HepG2 (cell line): ENCODE measurements around the gene MCM8. TPM values are rescaled to one million over a fixed set of nuclear protein-coding genes. Genes with fewer than 3 reads are reported as not detected.

Experiments used
- ATAC-seq: fragments of 200-7000 bp; cut with Tn5 transposase; 3 replicates; pipeline ENCODE4 v1.9.1; 2020; ENCODE audit warnings: mild to moderate bottlenecking, moderate library complexity
- BruUV-seq: library from RNA; stranded (reverse); fragments of 400-500 nt; replicated peaks from 2 replicates; lab custom pipeline; 2021; lab: Mats Ljungman, UMichigan
- CTCF ChIA-PET: fragments of 300-600 bp; formaldehyde crosslinking; extraction: SDS; loops from one replicate; lab custom pipeline; 2021; ENCODE audit warnings: low total read pairs, inconsistent platforms, low intra/inter-chr PET ratio; lab: Yijun Ruan, JAX
- POLR2A ChIA-PET: fragments of 350-600 bp; sonication (Branson Sonifier 250); formaldehyde crosslinking; loops from one replicate; lab custom pipeline; 2020; ENCODE audit warnings: antibody characterized with exemption, inconsistent platforms; lab: Yijun Ruan, JAX
- DNase-seq: peaks from one replicate; pipeline ENCODE4 v3.0.0-alpha.2; 2015; ENCODE audit warnings: low spot score
- FAIRE-seq: peaks from 3 replicates; lab custom pipeline; 2011; peaks lifted over from hg19 to GRCh38; lab: Jason Lieb, UNC
- H2AFZ ChIP-seq: one replicate; pipeline ENCODE4 v1.6.1; 2011; ENCODE audit warnings: low read length, inconsistent platforms
- H3K27ac ChIP-seq: fragments of 300-600 bp; 3 replicates; pipeline ENCODE4 v1.8.0; 2011; ENCODE audit warnings: mixed run types, mild to moderate bottlenecking, mixed read lengths, low read length, inconsistent platforms; ENCODE audit not compliant: insufficient read depth; ENCODE audit errors: extremely low read length
- H3K27me3 ChIP-seq, 2 experiments: fragments of 200-600 bp in 1 of 2; 2 replicates in 1 of 2; 3 replicates in 1 of 2; pipeline versions ENCODE4 v1.6.0 to v1.8.0; 2011; ENCODE audit warnings: low read length in 2 of 2, mild to moderate bottlenecking in 2 of 2, moderate library complexity in 2 of 2, inconsistent platforms in 1 of 2; ENCODE audit not compliant: insufficient read depth in 2 of 2, control insufficient read depth in 1 of 2
- H3K36me3 ChIP-seq, 2 experiments: fragments of 200-600 bp in 1 of 2; replicated peaks in 1 of 2; 2 replicates in 1 of 2; 3 replicates in 1 of 2; pipeline versions ENCODE4 v1.5.1 to v1.8.0; 2011; ENCODE audit warnings: low read length in 2 of 2, inconsistent platforms in 1 of 2; ENCODE audit not compliant: insufficient read depth in 2 of 2, control insufficient read depth in 1 of 2
- H3K4me1 ChIP-seq: 2 replicates; pipeline ENCODE4 v1.5.1; 2012; ENCODE audit warnings: low read length, inconsistent platforms; ENCODE audit not compliant: insufficient read depth
- H3K4me2 ChIP-seq: 2 replicates; pipeline ENCODE4 v1.6.0; 2011; ENCODE audit warnings: low read depth, low read length, inconsistent platforms
- H3K4me3 ChIP-seq, 3 experiments: fragments of 200-600 bp in 1 of 3; sonication (generic), shearing (Covaris generic) in 1 of 3; replicated peaks in 1 of 3; 2 replicates each; pipeline ENCODE4 v1.5.1; 2011 to 2016; ENCODE audit warnings: low read length in 3 of 3, inconsistent platforms in 2 of 3, low read depth in 2 of 3, mild to moderate bottlenecking in 2 of 3, control low read depth in 1 of 3, mixed read lengths in 1 of 3; ENCODE audit not compliant: insufficient read depth in 1 of 3
- H3K79me2 ChIP-seq: one replicate; pipeline ENCODE4 v1.6.1; 2011; ENCODE audit warnings: low read length, inconsistent platforms; ENCODE audit not compliant: insufficient read depth
- H3K9ac ChIP-seq: 2 replicates; pipeline ENCODE4 v1.6.0; 2011; ENCODE audit warnings: mild to moderate bottlenecking, low read depth, low read length, inconsistent platforms; ENCODE audit not compliant: insufficient read depth
- H3K9me3 ChIP-seq: 2 replicates; pipeline ENCODE4 v1.5.1; 2012; ENCODE audit warnings: mild to moderate bottlenecking, low read length
- H4K20me1 ChIP-seq: 2 replicates; pipeline ENCODE4 v1.6.0; 2011; ENCODE audit warnings: inconsistent platforms, mild to moderate bottlenecking, low read length, moderate library complexity; ENCODE audit not compliant: insufficient read depth
- AGO2 ChIP-seq: fragments of 200-400 bp; formaldehyde crosslinking; optimal IDR thresholded peaks from 2 replicates; pipeline ENCODE3; 2017; ENCODE audit warnings: mild to moderate bottlenecking, low read depth, low read length, moderate library complexity
- BRD4 ChIP-seq: sonication (generic); formaldehyde crosslinking; IDR thresholded peaks from 2 replicates; pipeline ENCODE4 v1.4.0; 2020; ENCODE audit warnings: missing genetic modification reagents
- HES4 ChIP-seq: sonication (generic); formaldehyde crosslinking; IDR thresholded peaks from 2 replicates; pipeline ENCODE4 v1.9.0; 2021; ENCODE audit warnings: mild to moderate bottlenecking, missing genetic modification reagents, borderline replicate concordance
- HOXA5 ChIP-seq: sonication (generic); formaldehyde crosslinking; IDR thresholded peaks from 2 replicates; pipeline ENCODE4 v1.4.0; 2020; ENCODE audit warnings: missing genetic modification reagents
- RBM22 ChIP-seq: fragments of 200-400 bp; formaldehyde crosslinking; optimal IDR thresholded peaks from 2 replicates; pipeline ENCODE3; 2017; ENCODE audit warnings: mild to moderate bottlenecking, low read length, moderate library complexity
- RBM39 ChIP-seq: fragments of 200-400 bp; formaldehyde crosslinking; IDR thresholded peaks from one replicate; pipeline ENCODE4 v1.6.1; 2018; ENCODE audit warnings: antibody characterized with exemption, mild to moderate bottlenecking, low read depth, low read length; ENCODE audit not compliant: poor library complexity, severe bottlenecking
- TARDBP ChIP-seq: sonication (generic); formaldehyde crosslinking; IDR thresholded peaks from 2 replicates; pipeline ENCODE4 v1.8.0; 2022; ENCODE audit warnings: mild to moderate bottlenecking, missing genetic modification reagents
- ZNF652 ChIP-seq: IDR thresholded peaks from 2 replicates; pipeline ENCODE4 v1.6.1; 2016; ENCODE audit warnings: low read depth, borderline replicate concordance
- ZNF768 ChIP-seq: sonication (generic); formaldehyde crosslinking; IDR thresholded peaks from 2 replicates; pipeline ENCODE4 v1.4.0; 2020; ENCODE audit warnings: missing genetic modification reagents
- ZNF782 ChIP-seq: sonication (generic); formaldehyde crosslinking; IDR thresholded peaks from 2 replicates; pipeline ENCODE4 v1.4.0; 2020; ENCODE audit warnings: missing genetic modification reagents, mild to moderate bottlenecking, borderline replicate concordance
- ZNF891 ChIP-seq: sonication (generic); formaldehyde crosslinking; IDR thresholded peaks from 2 replicates; pipeline ENCODE4 v1.5.0; 2020; ENCODE audit warnings: mild to moderate bottlenecking, missing genetic modification reagents
- ZSCAN20 ChIP-seq: sonication (generic); formaldehyde crosslinking; IDR thresholded peaks from 2 replicates; pipeline ENCODE4 v1.4.0; 2020; ENCODE audit warnings: missing genetic modification reagents, mild to moderate bottlenecking, borderline replicate concordance
- whole genome bisulfite sequencing: methylation state at CpG from one replicate; pipeline ENCODE4 v1.1.6; 2017; ENCODE audit warnings: low lambda C conversion rate; 5-methylcytosine and 5-hydroxymethylcytosine counted together
- in situ Hi-C: cut with HindIII; loops from 2 replicates; pipeline ENCODE4 v1.10.0; 2017; ENCODE audit warnings: low pct_unique_long_range_greater_than_20kb; ENCODE audit not compliant: extremely low pct_ligation_motif_present
- intact Hi-C: fragments of 100-400 bp; cut with micrococcal nuclease; formaldehyde crosslinking; loops from one replicate; pipeline ENCODE4 v1.10.0; 2022; ENCODE audit not compliant: unreplicated experiment
- polyA plus RNA-seq, 8 experiments: library from polyadenylated mRNA; depleted of rRNA in 3 of 8; stranded (reverse) in 7 of 8; unstranded in 1 of 8; fragments of >200 nt; fragmentation: Illumina TruSeq in 4 of 8; extraction: Trizol in 4 of 8; gene quantifications; 2 replicates each; pipeline versions ENCODE4 v1.2.1 to v1.2.3, GENCODE V29; 2011 to 2016; ENCODE audit warnings: low read depth in 4 of 8, missing spikeins in 1 of 8, mixed read lengths in 1 of 8; ENCODE audit not compliant: insufficient read depth in 1 of 8
- total RNA-seq, 5 experiments: library from RNA; depleted of rRNA; stranded (reverse); fragments of >200 nt; fragmentation: Illumina TruSeq; extraction: Trizol; gene quantifications; 2 replicates each; pipeline ENCODE4 v1.2.3, GENCODE V29; 2016; ENCODE audit warnings: low read depth in 1 of 5
- TF ChIP-seq, protein P1 (sequence below): sonication (generic); formaldehyde crosslinking; IDR thresholded peaks from 2 replicates; pipeline ENCODE4 v1.4.0; 2020; ENCODE audit warnings: mild to moderate bottlenecking, missing genetic modification reagents

The MCM8 gene
- total and polyA plus RNA-seq, 2 of the 13 experiments (the other 11 are each of a cell fraction or from before 2014, with no cell fraction given), result 11.5 to 59.3 TPM

DNA sequence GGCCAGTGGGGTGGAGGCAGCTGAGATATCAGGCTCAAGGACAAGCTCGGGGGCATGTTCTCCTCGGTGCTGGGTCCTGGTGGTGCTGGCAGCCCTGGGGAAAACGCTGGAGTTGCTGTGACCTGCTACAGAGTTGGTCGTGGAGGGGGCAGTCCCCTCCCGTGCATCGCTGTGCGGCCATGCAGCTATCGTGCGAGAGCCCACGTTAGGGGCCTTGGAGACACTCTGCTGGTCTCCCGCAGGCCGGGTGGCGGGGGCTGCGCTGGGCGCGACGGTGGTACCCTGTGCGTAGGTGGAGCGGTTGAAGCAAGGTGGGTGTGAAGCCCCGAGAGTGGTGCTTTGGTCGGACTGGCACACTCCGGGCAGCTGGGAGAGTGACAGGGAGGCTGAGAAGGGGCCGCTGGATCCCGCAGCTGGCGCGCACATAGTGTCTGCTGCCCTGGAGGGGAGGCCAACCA is 91.4 kb downstream of the MCM8 start:
- no TSS peak for BruUV-seq
- ChIA-PET CTCF (no interaction called here), POLR2A (interaction anchor here (1.4 kb wide), 1 partner anchor 34 kb away, joined by 5 read pairs; no protein-coding TSS in a partner anchor)
- 97% methylated on average over 26 of the region's 26 CpGs for whole genome bisulfite sequencing
- intact Hi-C loops (no loop called here), in situ Hi-C loops (no loop called here)
- H3K4me2 ChIP-seq, result no peak overlapping the region
- peaks cover 22 to 46% of the 10 kb centered on the region in 2 experiments for H3K36me3 ChIP-seq
- H3K4me1 ChIP-seq, result no peaks in the 10 kb centered on the region
- no peaks in the 10 kb centered on the region for H3K79me2 ChIP-seq
- DNase-seq (no peak), ATAC-seq (peak; percentile 11), FAIRE-seq (no peak)
- no peaks in the 10 kb centered on the region for H3K9me3 ChIP-seq
- peaks cover 9% of the 10 kb centered on the region; the same call in 1 of the 2 replicates for H4K20me1 ChIP-seq
- no peaks in the 10 kb centered on the region for H3K27me3 ChIP-seq
- no peak overlapping the region for H3K9ac ChIP-seq
- H3K4me3 ChIP-seq, result no peak overlapping the region
- H3K27ac ChIP-seq, result no peak overlapping the region
- no peak overlapping the region for H2AFZ ChIP-seq
- TF ChIP-seq AGO2 (peak; percentile 99), ZNF768 (peak; percentile 35; the same call in 1 of the 2 replicates), RBM22 (peak; percentile 91), ZNF782 (CRISPR knock-in tag) (no peak), ZNF891 (CRISPR knock-in tag) (0 out of 2 replicates have a peak, but pooled peaks have one; percentile 54), HOXA5 (CRISPR knock-in tag) (no peak)
- TF ChIP-seq, protein P1, sequence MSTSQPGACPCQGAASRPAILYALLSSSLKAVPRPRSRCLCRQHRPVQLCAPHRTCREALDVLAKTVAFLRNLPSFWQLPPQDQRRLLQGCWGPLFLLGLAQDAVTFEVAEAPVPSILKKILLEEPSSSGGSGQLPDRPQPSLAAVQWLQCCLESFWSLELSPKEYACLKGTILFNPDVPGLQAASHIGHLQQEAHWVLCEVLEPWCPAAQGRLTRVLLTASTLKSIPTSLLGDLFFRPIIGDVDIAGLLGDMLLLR, result 0 out of 2 replicates have a peak, but pooled peaks have one; percentile 14

DNA sequence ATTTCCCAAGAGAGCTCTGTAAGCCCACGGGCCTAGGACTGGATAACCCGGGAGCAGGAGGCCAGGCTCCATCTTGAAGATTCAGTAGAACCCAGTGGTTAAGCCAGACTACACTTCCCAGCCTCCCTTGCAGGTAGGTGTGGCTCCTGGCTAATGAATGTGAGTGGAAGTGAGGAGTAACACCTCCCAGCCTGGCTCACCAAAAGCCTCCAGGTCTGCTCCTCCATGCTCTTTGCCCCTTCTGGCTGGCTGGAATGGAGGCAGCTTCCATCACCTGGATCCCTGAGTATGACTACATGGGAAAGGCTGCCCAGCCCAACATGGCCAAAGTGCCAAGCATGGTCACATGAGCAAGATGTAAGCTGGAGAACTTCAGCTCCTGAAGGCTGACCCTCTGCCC is 93.7 kb downstream of the MCM8 start:
- ChIA-PET CTCF (no interaction called here), POLR2A (interaction anchor here (1.0 to 1.2 kb wide), 2 partner anchors 9 to 12 kb away, joined by 3 read pairs; partner anchors contain the start of gene LRRN4)
- Histone ChIP-seq H4K20me1 (no peaks in the 10 kb centered on the region), H3K9ac (no peak overlapping the region), H3K4me2 (no peak overlapping the region), H3K27me3 (no peaks in the 10 kb centered on the region), H3K36me3 (peaks cover 12 to 24% of the 10 kb centered on the region in 2 experiments), H3K4me3 (no peak overlapping the region), H2AFZ (no peak overlapping the region), H3K9me3 (no peaks in the 10 kb centered on the region), H3K27ac (no peak overlapping the region), H3K79me2 (no peaks in the 10 kb centered on the region), H3K4me1 (no peaks in the 10 kb centered on the region)
- ATAC-seq, result peak; percentile 53
- FAIRE-seq, result no peak
- intact Hi-C loops, result no loop called here
- DNase-seq, result peak; percentile 23
- 64% methylated on average over 2 of the region's 2 CpGs for WGBS
- no TSS peak for BruUV-seq
- in situ Hi-C loops, result no loop called here
- TF ChIP-seq ZNF652 (CRISPR knock-in tag), result no peak
- no peak for TF ChIP-seq ZSCAN20 (CRISPR knock-in tag)
- TF ChIP-seq RBM39, result no peak
- TF ChIP-seq HES4 (CRISPR knock-in tag), result peak; percentile 28; the same call in 1 of the 2 replicates
- no peak for TF ChIP-seq TARDBP (CRISPR knock-in tag)
- TF ChIP-seq BRD4 (CRISPR knock-in tag), result 0 out of 2 replicates have a peak, but pooled peaks have one; percentile 39
